Activated T-cell treated with anti-CD3 and anti-CD28 coated beads for 1 hour (primary cell): Measurements from ENCODE around the gene MGAT4C.

Source experiments
- DNase-seq: peaks from one replicate; pipeline ENCODE4 v3.0.0-alpha.2; 2020; ENCODE audit warnings: low read depth

Gene MGAT4C

GRCh38 chr12:86229772-86230171, 26.4 kb downstream of the MGAT4C start:
- DNase-seq, result no peak

GRCh38 chr12:86228656-86229055, 27.5 kb downstream of the MGAT4C start:
- DNase-seq, result no peak

- no peak for DNase-seq
These were observed 29.7 kb downstream of the MGAT4C start for GRCh38 chr12:86226481-86226880.

DNA sequence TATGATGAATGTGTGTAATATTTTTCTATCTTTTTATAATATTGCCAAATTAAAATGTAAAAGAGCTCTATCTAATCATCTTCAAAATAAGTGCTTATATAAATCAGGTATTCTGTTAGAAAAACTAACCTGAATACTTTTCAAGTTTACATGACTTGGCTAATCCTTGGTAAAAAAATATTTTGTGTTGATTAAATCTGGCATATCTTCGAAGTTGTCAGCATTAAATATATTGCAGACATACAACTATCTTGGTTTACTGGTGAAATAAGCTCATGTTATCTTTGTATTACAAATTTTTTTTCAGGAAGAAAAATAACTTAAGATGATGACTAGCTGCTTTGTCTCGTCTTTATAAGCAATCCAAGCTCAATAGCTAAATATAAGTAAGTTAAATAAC, 39.6 kb downstream of the MGAT4C start:
- DNase-seq, result no peak

DNA sequence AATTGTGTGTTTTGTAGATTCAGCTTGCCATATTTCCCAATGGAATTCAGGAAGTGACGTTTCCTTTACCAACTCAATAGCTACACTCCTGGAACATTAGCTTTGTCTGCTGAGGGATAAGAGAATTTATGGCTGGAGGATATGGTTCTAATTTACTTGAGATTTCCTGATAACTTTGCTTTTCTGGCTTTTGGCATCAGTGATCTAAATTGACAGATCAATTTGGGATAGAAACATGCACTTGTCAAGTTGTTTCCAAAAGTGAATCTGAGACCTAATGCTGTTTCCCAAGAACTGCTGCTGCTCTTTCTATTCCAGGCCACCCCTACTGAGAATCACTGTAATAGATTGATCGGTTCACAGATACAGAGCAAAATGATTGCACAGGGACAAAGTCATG, 43.2 kb downstream of the MGAT4C start:
- no peak for DNase-seq

DNA sequence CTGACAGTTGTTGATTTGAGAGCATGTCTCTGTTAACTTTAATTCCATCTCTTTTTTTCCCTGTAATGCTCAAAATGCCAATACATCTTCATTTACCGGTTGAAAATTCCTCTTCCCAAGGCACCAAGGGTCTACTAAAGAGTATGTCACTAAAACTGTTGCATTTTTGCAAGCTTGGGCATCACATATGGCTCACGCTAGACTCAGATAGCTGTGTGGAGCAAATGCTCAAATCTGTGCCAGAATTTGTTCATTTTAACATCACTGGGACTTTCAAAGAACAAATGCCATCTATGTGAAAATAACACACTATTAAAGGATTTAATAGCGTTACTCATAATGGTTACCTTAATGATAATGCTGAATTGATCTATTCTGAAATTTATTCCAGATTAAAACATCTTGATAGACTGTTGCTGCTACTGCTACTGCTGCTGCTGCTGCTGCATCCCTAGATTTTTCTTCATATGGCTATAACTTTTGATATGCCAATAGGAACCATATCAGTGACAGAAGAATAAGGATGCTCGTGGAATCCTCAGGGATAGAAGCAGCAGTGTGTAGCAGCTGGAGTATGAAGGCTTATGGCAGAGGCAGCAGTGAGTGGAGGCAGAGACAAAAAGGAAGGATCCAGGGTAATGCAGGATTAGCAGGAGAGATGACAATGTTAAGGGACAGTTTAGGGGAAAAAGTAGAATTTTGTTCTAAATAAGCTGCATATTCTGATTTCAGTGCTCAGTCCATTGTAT, 57.3 kb downstream of the MGAT4C start:
- no peak for DNase-seq

- DNase-seq, result no peak
These were observed 59.7 kb downstream of the MGAT4C start for GRCh38 chr12:86196465-86196864.

DNA sequence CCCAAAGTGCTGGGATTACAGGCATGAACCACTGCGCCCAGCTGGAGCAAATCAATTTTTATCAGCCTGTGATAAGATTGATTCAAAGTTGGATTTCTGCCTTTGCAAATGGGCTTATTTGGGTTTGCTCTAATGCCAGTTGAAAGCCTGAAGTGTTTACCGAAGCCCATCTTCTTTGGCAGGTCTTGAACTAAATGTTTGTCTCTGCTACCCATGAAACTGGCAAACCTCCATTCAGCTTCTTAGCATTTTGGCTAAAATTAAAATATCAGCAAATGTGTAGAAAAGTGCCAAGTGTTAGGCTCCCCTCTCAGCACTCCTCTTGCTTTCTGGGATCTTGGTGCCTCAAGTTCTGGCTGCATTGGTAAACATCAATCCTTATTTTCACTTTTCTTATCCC, 61.5 kb downstream of the MGAT4C start:
- DNase-seq, result no peak

DNA sequence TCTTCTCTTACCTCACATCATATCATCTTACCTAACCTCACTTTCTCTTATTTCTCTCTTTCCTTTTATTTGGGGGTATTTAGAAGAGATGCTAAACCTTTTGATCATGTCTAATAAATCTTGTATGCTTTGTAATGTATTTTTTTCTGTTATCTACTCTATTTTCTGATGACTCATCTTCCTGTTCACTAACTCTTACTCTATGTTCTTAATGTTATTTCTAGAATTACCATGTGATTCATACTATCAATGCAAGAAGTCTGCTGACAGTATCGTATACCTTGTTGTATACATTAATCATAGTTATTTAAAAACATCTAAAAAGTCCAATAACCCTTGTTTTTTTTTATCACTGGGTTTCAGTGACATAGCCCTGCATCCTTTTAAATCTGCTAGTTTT, 62.3 kb downstream of the MGAT4C start:
- no peak for DNase-seq

GRCh38 chr12:86188226-86188625, 68.0 kb downstream of the MGAT4C start:
- no peak for DNase-seq

DNA sequence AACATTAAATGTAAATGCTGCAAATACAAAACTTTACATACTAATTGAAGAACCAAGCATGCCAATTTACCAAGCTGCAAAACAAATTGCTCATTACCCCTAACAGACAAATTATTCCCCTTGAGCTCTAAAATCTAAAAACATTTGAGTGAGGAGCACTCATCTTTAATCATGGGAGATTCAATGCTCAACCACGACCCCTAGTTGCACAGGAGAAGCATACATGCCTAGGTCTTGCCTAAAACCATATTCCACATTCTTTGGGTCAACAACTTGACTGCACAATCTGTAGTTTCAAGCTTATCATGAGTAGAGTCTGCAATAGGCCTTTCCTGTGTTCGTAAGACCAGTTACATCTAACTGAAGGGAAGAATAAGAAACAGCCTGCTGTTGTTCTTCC, 69.7 kb downstream of the MGAT4C start:
- no peak for DNase-seq

DNA sequence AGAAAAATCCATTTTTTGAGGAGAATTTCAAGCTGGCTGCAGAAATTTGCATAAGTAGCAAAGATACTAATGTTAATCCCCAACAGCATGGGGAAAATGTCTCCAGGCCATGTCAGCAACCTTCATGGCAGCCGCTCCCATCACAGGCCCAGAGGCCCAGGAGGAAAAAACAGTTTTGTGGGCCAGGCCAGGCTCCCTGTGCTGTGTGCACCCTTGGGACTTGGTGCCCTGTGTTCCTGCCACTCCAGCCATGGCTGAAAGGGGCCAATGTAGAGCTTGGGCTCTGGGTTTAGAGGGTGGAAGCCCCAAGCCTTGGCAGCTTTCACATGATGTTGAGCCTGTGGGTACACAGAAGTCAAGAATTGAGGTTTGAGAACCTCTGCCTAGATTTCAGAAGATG, 76.3 kb downstream of the MGAT4C start:
- no peak for DNase-seq

DNA sequence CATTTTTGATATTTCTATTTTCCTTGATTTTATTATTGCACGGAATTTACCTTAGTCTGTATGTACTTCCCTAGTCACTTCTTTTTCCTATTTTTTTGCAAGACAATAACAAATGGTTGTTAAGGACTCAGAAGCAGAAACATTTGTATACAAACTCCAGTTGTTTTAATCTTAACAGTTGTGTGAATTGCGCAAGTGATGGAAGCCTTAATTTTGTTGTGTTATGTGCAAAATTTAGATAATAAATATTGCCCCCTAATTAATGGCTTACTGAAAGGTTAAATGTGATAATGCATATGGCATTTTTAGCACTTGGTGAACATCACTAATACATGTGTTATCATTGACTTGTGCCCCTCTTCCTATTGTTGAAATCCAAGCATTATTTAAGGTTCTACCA, 82.0 kb downstream of the MGAT4C start:
- no peak for DNase-seq

- no peak for DNase-seq
These were observed 83.2 kb downstream of the MGAT4C start for GRCh38 chr12:86172913-86173443.

- DNase-seq, result no peak
These were observed 86.1 kb downstream of the MGAT4C start for GRCh38 chr12:86170051-86170450.

GRCh38 chr12:86158956-86159355, 97.2 kb downstream of the MGAT4C start:
- no peak for DNase-seq

GRCh38 chr12:86154620-86155019, 101.6 kb downstream of the MGAT4C start:
- DNase-seq, result no peak

GRCh38 chr12:86148612-86149011, 107.6 kb downstream of the MGAT4C start:
- DNase-seq, result no peak

GRCh38 chr12:86148071-86148470, 108.1 kb downstream of the MGAT4C start:
- DNase-seq, result no peak

DNA sequence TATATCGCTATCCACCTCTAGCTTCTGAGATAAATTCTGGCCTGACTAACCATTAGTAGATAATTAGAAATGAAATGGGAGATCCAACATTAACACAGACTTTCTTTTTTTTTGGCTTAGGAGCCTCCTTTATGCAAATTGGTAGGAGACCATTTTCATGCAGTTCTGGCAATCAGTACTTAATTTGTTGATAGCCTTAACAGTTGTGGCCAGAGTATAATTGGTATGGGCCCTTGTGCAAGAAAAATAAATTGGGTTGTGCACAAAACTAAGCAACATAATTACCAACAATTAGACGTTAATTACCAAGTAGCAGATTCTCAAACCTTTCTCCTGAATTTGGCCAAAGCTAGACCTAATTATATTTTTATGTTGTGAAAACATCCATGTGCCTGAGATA, 111.0 kb downstream of the MGAT4C start:
- no peak for DNase-seq

GRCh38 chr12:86143162-86143561, 113.0 kb downstream of the MGAT4C start:
- DNase-seq, result no peak

GRCh38 chr12:86139671-86140070, 116.5 kb downstream of the MGAT4C start:
- no peak for DNase-seq

GRCh38 chr12:86138770-86139169, 117.4 kb downstream of the MGAT4C start:
- no peak for DNase-seq

GRCh38 chr12:86137936-86138335, 118.3 kb downstream of the MGAT4C start:
- DNase-seq, result no peak
